ENCODE results near the gene CADM4. TPM values are rescaled to one million over a fixed set of nuclear protein-coding genes. Genes with fewer than 3 reads are reported as not detected.
A peak's percentile ranks its signal among the peaks of the same experiment; 100 is the strongest.

CADM4 gene
- total RNA-seq, 3 donors from 2014 or later: 2.1 to 20.8 (median 18.0) TPM

GRCh38 chr19:43622070-43622469 is 17.6 kb downstream of the CADM4 start:
- Histone ChIP-seq H3K9me3 (no peaks in the 10 kb centered on the region), H3K4me3 (no peak overlapping the region), H3K4me1 (no peaks in the 10 kb centered on the region), H3K27me3 (no peaks in the 10 kb centered on the region), H3K36me3 (no peaks in the 10 kb centered on the region), H3K27ac (no peak overlapping the region)
- no peak for DNase-seq (ENCODE audit: low spot score in 2 of 2)
- TF ChIP-seq POLR2AphosphoS5 (IDR thresholded peaks at IDR 0.05) (no peak), CTCF (IDR thresholded peaks at IDR 0.05) (no peak), POLR2A (IDR thresholded peaks at IDR 0.05) (no peak)
- intact Hi-C loops (cut with DNase I; ENCODE audit: low total_unique reads): no loop called here

GRCh38 chr19:43620061-43621001 is 19.3 kb downstream of the CADM4 start:
- intact Hi-C loops (cut with DNase I; ENCODE audit: low total_unique reads): no loop called here
- Histone ChIP-seq H3K4me1 (no peaks in the 10 kb centered on the region), H3K9me3 (no peaks in the 10 kb centered on the region), H3K27ac (peak overlapping the region; percentile 91), H3K4me3 (peak overlapping the region; percentile 81 to 91 (median 82)), H3K27me3 (no peaks in the 10 kb centered on the region), H3K36me3 (no peaks in the 10 kb centered on the region)
- peak in 1 of 3 donors; percentile 1 for TF ChIP-seq POLR2AphosphoS5 (IDR thresholded peaks at IDR 0.05)
- TF ChIP-seq CTCF (IDR thresholded peaks at IDR 0.05): no peak
- no peak for TF ChIP-seq POLR2A (IDR thresholded peaks at IDR 0.05)
- no peak for DNase-seq (ENCODE audit: low spot score in 2 of 2)

GRCh38 chr19:43619262-43620060 is 20.2 kb downstream of the CADM4 start, which contains the start of gene ZNF428:
Gene ZNF428, minus strand, starts transcription at chr19:43619629. Its CDS starts 5,325 bp downstream, at chr19:43614304.
- intact Hi-C loops (cut with DNase I; ENCODE audit: low total_unique reads): no loop called here
- no peak for TF ChIP-seq POLR2A (IDR thresholded peaks at IDR 0.05)
- peak; percentile 38 to 60 (median 43) for TF ChIP-seq POLR2AphosphoS5 (IDR thresholded peaks at IDR 0.05)
- H3K27me3 ChIP-seq: no peaks in the 10 kb centered on the region
- peak within 1 kb of the TSS; percentile 91 for H3K27ac ChIP-seq
- H3K4me1 ChIP-seq: no peaks in the 10 kb centered on the region
- DNase-seq (ENCODE audit: low spot score in 2 of 2): peak; percentile 76 to 82
- peak within 1 kb of the TSS; percentile 81 to 91 (median 82) for H3K4me3 ChIP-seq
- no peaks in the 10 kb centered on the region for H3K9me3 ChIP-seq
- no peaks in the 10 kb centered on the region for H3K36me3 ChIP-seq

GRCh38 chr19:43618921-43619261 is 20.8 kb downstream of the CADM4 start:
- H3K4me1 ChIP-seq: no peaks in the 10 kb centered on the region
- intact Hi-C loops (cut with DNase I; ENCODE audit: low total_unique reads): no loop called here

More at GRCh38 chr19:43618921-43619261, 20.8 kb downstream of the CADM4 start:
- H3K27me3 ChIP-seq: no peaks in the 10 kb centered on the region
- no peak for TF ChIP-seq POLR2A (IDR thresholded peaks at IDR 0.05)
- TF ChIP-seq CTCF (IDR thresholded peaks at IDR 0.05): no peak
- no peak for TF ChIP-seq POLR2AphosphoS5 (IDR thresholded peaks at IDR 0.05)
- no peaks in the 10 kb centered on the region for H3K9me3 ChIP-seq
- H3K4me3 ChIP-seq: peak overlapping the region; percentile 81 to 91 (median 82)
- peak overlapping the region; percentile 91 for H3K27ac ChIP-seq
- no peaks in the 10 kb centered on the region for H3K36me3 ChIP-seq
- DNase-seq (ENCODE audit: low spot score in 2 of 2): no peak

Data from breast epithelium (tissue), 4 donors.